Cerebellar nuclear complex (tissue), 1 donor: ENCODE data around the gene PUSL1.

Experiments
- DNase-seq, 2 experiments: peaks; one replicate each; lab custom pipeline; 2025; lab: John Stamatoyannopoulos, UW

PUSL1 gene

GRCh38 chr1:1354271-1355247, 46.2 kb downstream of the PUSL1 start:
- no peak for DNase-seq

GRCh38 chr1:1355416-1355815, 47.0 kb downstream of the PUSL1 start:
- no peak for DNase-seq

GRCh38 chr1:1356166-1356795, 47.9 kb downstream of the PUSL1 start:
- no peak for DNase-seq

GRCh38 chr1:1356796-1357401, 48.5 kb downstream of the PUSL1 start:
- no peak for DNase-seq

GRCh38 chr1:1357871-1358432, 49.6 kb downstream of the PUSL1 start:
- DNase-seq = no peak

- DNase-seq = no peak
Observed at GRCh38 chr1:1358433-1359271, 50.3 kb downstream of the PUSL1 start, which contains the start of gene MXRA8. MXRA8 (minus strand) TSS chr1:1358555; CDS start chr1:1358504, 51 bp downstream.

- DNase-seq = no peak
Observed at GRCh38 chr1:1359308-1359663, 50.9 kb downstream of the PUSL1 start.

- DNase-seq = no peak
Observed at GRCh38 chr1:1359664-1360468, 51.5 kb downstream of the PUSL1 start.

GRCh38 chr1:1360506-1361169, 52.2 kb downstream of the PUSL1 start:
- no peak for DNase-seq
